Epithelial cell of esophagus (primary cell): Measurements from ENCODE around the gene PTCSC3.
A peak's percentile ranks its signal among the peaks of the same experiment; 100 is the strongest.

Experiments used
- DNase-seq: peaks from one replicate; pipeline ENCODE4 v3.0.0; 2010; ENCODE audit warnings: low read depth
- H3K4me3 ChIP-seq: 2 replicates; pipeline ENCODE4 v1.5.1; 2011; ENCODE audit warnings: mild to moderate bottlenecking, low read length, control low read depth
- TF ChIP-seq, protein P1 (sequence below): IDR thresholded peaks from 2 replicates; pipeline ENCODE4 v1.5.1; 2011; ENCODE audit warnings: low read depth, mild to moderate bottlenecking, low read length, control low read depth, inconsistent platforms; ENCODE audit not compliant: insufficient read depth; ENCODE audit errors: missing control alignments

PTCSC3 gene

GRCh38 chr14:36177489-36177888, 967 bp upstream of the PTCSC3 start:
- no peak for DNase-seq
- TF ChIP-seq, protein P1, sequence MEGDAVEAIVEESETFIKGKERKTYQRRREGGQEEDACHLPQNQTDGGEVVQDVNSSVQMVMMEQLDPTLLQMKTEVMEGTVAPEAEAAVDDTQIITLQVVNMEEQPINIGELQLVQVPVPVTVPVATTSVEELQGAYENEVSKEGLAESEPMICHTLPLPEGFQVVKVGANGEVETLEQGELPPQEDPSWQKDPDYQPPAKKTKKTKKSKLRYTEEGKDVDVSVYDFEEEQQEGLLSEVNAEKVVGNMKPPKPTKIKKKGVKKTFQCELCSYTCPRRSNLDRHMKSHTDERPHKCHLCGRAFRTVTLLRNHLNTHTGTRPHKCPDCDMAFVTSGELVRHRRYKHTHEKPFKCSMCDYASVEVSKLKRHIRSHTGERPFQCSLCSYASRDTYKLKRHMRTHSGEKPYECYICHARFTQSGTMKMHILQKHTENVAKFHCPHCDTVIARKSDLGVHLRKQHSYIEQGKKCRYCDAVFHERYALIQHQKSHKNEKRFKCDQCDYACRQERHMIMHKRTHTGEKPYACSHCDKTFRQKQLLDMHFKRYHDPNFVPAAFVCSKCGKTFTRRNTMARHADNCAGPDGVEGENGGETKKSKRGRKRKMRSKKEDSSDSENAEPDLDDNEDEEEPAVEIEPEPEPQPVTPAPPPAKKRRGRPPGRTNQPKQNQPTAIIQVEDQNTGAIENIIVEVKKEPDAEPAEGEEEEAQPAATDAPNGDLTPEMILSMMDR = no peak
- no peak overlapping the region for H3K4me3 ChIP-seq

DNA sequence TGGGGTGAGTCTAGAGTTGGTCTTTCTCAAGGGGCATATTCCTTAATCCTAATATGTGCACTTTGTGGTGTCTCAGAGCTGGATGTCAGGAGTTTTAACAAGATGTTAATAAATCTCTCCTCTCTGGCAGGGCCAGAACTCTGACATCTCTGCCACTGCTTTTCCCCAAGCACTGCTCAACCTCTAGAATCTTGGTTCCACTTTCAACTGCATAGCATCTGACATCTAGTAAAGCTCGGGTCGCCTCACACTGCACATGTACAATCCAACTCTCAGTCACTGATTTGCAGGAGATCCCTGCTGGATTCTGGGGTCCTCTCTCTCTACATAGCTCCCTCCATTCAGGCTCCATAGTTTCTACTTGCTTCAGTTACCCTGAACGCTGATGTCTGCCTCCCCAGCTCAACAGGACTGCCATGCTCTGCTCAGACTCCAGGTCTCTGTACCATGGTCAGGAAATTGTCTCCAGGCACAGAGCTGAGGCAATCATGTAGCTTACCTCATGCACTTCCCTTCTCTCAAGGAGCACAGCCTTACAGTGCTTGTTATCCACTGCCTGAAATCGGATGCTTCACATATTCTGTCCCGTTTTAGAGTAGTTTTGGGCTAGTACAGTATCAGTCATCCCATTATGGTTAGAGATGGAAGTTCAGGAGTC, 1.6 kb downstream of the PTCSC3 start:
- TF ChIP-seq, protein P1 = no peak
- no peak overlapping the region for H3K4me3 ChIP-seq
- DNase-seq = no peak

- peak; percentile 62 for DNase-seq
- H3K4me3 ChIP-seq = no peak overlapping the region
- TF ChIP-seq, protein P1 = no peak
Observed at GRCh38 chr14:36173161-36173560, 3.4 kb downstream of the PTCSC3 start.

DNA sequence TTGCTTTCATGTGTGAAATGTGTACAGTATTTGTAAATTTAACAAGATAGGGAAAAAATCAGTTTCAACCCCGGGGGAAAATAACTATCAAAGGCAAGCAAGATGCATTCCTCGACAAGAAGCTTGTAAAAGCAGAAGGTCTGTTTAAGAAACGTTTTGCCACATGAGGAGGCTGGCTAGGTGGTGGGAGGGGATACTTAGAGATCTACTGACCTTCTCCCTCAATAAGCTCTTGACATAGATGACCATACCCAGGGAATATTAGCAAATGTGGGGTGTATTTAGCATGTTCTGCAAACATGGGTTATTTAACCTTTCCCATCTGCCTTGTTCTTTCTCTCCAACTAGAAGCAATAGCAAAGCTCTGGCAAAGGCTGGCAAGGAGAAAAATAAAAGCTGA, 4.9 kb downstream of the PTCSC3 start:
- H3K4me3 ChIP-seq = no peak overlapping the region
- TF ChIP-seq, protein P1 = no peak
- DNase-seq = no peak

- H3K4me3 ChIP-seq = no peak overlapping the region
- TF ChIP-seq, protein P1 = no peak
- DNase-seq = no peak
Observed at GRCh38 chr14:36167431-36167830, 9.1 kb downstream of the PTCSC3 start.

DNA sequence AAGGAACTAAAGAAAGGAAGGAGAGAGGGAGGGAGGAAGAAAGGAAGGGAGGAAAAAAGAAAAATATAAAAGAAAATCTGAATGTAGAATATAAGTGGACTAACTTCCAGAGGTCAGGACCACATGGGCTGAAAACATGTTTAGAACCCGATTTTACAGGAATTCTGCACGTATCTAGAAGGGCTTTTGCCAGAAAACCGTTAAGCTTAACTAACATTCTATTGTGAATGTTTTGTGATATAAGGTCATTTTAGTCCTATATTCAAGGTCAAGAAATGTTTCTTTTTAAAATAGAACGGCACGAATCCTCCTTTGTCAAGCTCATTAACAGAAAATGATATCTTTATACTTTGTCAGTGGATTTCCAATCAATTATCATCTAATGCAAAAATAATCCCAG, 13.1 kb downstream of the PTCSC3 start:
- DNase-seq = no peak
- TF ChIP-seq, protein P1 = no peak
- no peak overlapping the region for H3K4me3 ChIP-seq

GRCh38 chr14:36162267-36162666, 14.3 kb downstream of the PTCSC3 start:
- no peak overlapping the region for H3K4me3 ChIP-seq
- TF ChIP-seq, protein P1 = no peak
- no peak for DNase-seq
